ENCODE data around the gene LRRC61. TPM values are rescaled to one million over a fixed set of nuclear protein-coding genes. Genes with fewer than 3 reads are reported as not detected.

The LRRC61 gene
- polyA plus RNA-seq, 1 of the 3 experiments (the other 2 are of a cell fraction) = 0.99 TPM

GRCh38 chr7:150383710-150384397 is 60.7 kb downstream of the LRRC61 start (continued):
- TF ChIP-seq REST (IDR thresholded peaks at IDR 0.05; ENCODE audit: low read depth, low read length) (no peak), NFIC (IDR thresholded peaks at IDR 0.05; ENCODE audit: borderline replicate concordance) (no peak), YY1 (IDR thresholded peaks at IDR 0.05; ENCODE audit: low read depth) (no peak), RAD21 (IDR thresholded peaks at IDR 0.05; ENCODE audit: low read length) (no peak)

- TF ChIP-seq USF2 (IDR thresholded peaks at IDR 0.05; ENCODE audit: borderline replicate concordance, low read depth, low read length) (no peak), NRF1 (IDR thresholded peaks at IDR 0.05; ENCODE audit: low read depth, low read length) (no peak), TEAD4 (IDR thresholded peaks at IDR 0.05; ENCODE audit: borderline replicate concordance, insufficient read depth) (no peak), TCF12 (IDR thresholded peaks at IDR 0.05) (no peak), CTCF (IDR thresholded peaks at IDR 0.05) (no peak), MXI1 (IDR thresholded peaks at IDR 0.05; ENCODE audit: low read depth, low read length) (no peak), FOXM1 (IDR thresholded peaks at IDR 0.05; ENCODE audit: low read depth) (no peak), USF1 (IDR thresholded peaks at IDR 0.05; ENCODE audit: borderline replicate concordance, low read depth) (no peak), MEF2A (IDR thresholded peaks at IDR 0.05; ENCODE audit: borderline replicate concordance, low read depth) (no peak), SIN3A (IDR thresholded peaks at IDR 0.05; ENCODE audit: borderline replicate concordance, low read depth, low read length) (no peak), EP300 (IDR thresholded peaks at IDR 0.05; ENCODE audit: borderline replicate concordance in 1 of 2, low read depth in 1 of 2, low read length in 1 of 2) (no peak)
- H3K9me2 ChIP-seq = no peaks in the 10 kb centered on the region
- H3K27me3 ChIP-seq (ENCODE audit: insufficient read depth) = no peaks in the 10 kb centered on the region
- peak; percentile 28 for DNase-seq
- H3F3A ChIP-seq (replicated peaks; ENCODE audit: insufficient read depth) = no peaks in the 10 kb centered on the region
- WGBS (ENCODE audit: low lambda C conversion rate) = 90% methylated on average over 15 of the region's 15 CpGs
- peaks cover 8% of the 10 kb centered on the region; the same call in 1 of the 2 replicates for H4K20me1 ChIP-seq (ENCODE audit: insufficient read depth)
- H3K9me3 ChIP-seq = no peaks in the 10 kb centered on the region
- H3K27ac ChIP-seq (ENCODE audit: low read depth in 2 of 2, low read length in 1 of 2) = peak overlapping the region in 1 of 2 experiments; percentile 70; a peak in 2 of 4 replicates
- H3K9ac ChIP-seq = no peak overlapping the region
- H3K4me1 ChIP-seq (ENCODE audit: control insufficient read depth in 1 of 2, insufficient read depth in 2 of 2, low read depth in 1 of 2, low read length in 1 of 2) = peaks cover 0 to 63% of the 10 kb centered on the region in 2 experiments; a peak in 2 of 4 replicates
- no peak overlapping the region for H3K4me3 ChIP-seq (ENCODE audit: low read depth in 2 of 2, low read length in 1 of 2)
- no peak overlapping the region for H2AFZ ChIP-seq (ENCODE audit: low read depth)
- H3K79me2 ChIP-seq (ENCODE audit: insufficient read depth) = peaks cover 41% of the 10 kb centered on the region; the same call in 1 of the 2 replicates
- ChIA-PET CTCF (interaction anchor here (0.6 to 2.1 kb wide), 12 partner anchors 11 to 580 kb away, joined by 3 to 7 read pairs (median 3); a partner anchor contains a TSS), POLR2A (interaction anchor here (0.7 to 2.6 kb wide), 3 partner anchors 16 to 21 kb away, joined by 3 to 22 read pairs (median 8); partner anchors contain the start of gene REPIN1)
- H3K36me3 ChIP-seq (replicated peaks in 1 of 2; ENCODE audit: control insufficient read depth in 1 of 2, insufficient read depth in 2 of 2, low read length in 1 of 2) = peaks cover 0 to 3% of the 10 kb centered on the region in 2 experiments
- no peak overlapping the region for H3K4me2 ChIP-seq
Observed at GRCh38 chr7:150384406-150385301, 61.5 kb downstream of the LRRC61 start.
